Astrocyte of the hippocampus (primary cell): ENCODE results near the gene DSCAML1.

Experiments
- DNase-seq: peaks from one replicate; pipeline ENCODE4 v3.0.0; 2011; ENCODE audit warnings: low read depth, low spot score

The DSCAML1 gene

GRCh38 chr11:117613521-117613920 is 183.5 kb downstream of the DSCAML1 start:
- no peak for DNase-seq

DNA sequence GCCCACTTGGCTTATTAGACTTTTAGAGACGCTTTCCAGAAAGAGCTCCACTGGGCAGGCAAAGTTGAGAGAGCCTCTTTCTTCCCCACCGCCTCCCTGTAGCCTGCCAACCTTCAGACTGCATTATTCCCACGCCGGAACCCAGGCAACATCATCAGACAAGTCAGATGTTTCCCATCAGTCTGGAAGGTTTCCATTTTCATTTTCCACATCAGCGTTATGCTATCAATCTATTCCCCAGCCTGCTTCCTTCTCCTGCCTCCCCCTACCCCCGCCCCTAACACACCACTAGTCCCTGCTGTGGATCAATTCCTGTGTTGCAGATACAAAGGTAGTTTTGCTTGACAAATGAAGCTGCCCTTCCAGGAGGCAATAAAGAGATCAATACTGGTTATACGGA is 184.8 kb downstream of the DSCAML1 start:
- DNase-seq = no peak

- no peak for DNase-seq
These were observed 186.1 kb downstream of the DSCAML1 start for GRCh38 chr11:117610901-117611300.

- peak; percentile 22 for DNase-seq
These were observed 187.0 kb downstream of the DSCAML1 start for GRCh38 chr11:117610045-117610444.

- no peak for DNase-seq
These were observed 189.6 kb downstream of the DSCAML1 start for GRCh38 chr11:117607449-117607848.

GRCh38 chr11:117606790-117607189 is 190.2 kb downstream of the DSCAML1 start:
- no peak for DNase-seq

DNA sequence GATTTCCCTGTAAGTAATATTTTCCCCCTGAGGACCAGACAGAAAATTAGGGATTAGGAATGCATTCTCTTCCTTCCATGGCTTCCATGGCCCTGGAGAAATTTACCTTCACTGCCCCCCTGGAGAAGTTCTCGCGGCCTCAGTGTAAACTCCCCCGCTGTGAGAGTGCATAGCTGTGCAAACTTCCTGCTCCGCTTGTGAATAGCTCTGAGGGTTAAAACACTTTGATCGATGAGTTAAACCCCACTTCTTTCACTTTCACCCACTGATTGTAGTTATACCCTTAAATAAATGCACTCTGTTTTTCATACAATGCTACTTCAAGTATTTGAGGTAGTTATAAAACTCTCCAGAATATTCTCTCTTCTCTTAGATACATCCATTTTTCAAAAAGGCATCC is 190.8 kb downstream of the DSCAML1 start:
- no peak for DNase-seq

- no peak for DNase-seq
These were observed 191.7 kb downstream of the DSCAML1 start for GRCh38 chr11:117605331-117605730.

DNA sequence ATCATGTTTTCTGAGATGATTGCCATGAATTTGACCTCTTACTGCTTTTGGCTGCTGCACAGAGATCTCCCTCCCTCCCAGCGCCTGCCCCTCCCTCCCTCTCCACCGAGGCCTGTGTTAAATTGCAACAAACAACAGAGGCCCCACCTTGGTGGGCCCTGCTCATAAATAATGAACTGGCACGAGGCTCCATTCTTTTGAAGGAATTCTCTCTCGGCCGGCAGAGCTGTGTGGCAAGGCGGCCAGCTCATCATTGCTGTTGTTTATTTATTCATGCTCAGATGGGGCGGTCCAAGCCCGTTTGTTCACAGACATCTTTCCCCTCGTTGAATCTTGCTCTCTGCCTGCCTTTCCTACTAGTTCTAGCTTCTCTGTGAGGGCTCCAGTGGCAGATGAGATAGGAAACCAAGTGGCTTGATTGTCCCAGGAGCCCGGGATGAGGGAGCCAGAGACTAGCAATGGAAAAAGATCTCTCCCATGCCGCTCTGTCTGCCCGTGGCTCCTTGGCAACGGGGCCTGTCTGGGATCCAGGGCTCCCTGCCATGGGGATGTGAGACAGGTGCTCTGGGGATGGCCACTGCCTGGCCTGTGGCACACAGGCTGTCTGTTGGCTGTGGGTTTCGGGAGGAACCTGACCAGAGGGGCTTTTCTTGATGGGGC is 192.6 kb downstream of the DSCAML1 start:
- DNase-seq = peak; percentile 39

DNA sequence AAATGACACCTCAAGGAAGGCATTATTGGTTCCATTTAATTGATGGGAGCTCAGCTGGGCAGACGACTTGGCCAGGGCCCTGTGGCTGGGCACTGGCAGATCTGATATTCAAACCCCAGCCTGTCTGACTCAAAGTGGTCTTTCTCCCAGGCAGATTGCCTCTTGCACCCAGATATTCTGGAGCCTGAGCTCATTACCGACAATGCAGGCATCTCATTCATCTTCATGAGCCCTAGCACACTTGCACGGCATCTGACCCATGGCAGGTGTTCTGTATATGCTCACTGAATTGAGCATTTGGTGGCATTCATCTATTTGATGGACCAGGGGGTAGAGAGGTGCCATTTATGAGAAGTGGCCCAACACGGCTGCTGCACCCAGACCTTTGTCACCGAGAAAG is 193.1 kb downstream of the DSCAML1 start:
- no peak for DNase-seq

DNA sequence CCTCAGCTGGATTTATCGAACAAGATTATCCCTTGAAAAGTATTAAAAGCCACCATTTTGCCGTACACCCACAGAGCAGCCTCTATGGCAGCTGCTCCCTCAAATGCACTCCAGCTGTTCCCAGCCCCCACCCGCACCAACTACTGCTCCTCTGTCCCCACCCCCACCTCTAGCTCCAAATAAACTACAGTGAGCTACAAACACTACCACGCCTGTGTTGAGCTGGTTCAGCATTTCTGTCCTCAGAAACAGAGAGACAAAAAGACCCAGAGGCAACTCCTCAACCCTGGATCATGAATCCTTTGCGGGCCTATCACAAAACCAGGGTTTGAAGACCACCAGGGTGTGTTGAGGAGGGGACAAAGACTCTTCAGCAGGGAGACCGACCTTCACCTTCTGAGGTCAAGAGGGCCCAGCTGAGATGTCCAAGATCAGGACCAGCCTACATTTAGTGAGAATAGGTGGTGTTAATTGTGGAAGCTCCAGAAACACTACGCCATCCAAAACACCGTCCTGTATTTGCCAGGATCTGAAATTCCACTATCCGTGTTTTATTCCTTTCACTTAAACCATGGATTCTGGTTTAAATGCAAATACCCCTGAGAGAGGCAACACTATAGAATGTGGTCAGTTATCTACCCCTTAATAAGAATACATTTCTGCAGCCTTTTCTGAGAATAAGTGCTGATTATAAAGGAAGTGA is 195.9 kb downstream of the DSCAML1 start:
- no peak for DNase-seq

- DNase-seq = no peak
These were observed 196.7 kb downstream of the DSCAML1 start for GRCh38 chr11:117600234-117600783.

DNA sequence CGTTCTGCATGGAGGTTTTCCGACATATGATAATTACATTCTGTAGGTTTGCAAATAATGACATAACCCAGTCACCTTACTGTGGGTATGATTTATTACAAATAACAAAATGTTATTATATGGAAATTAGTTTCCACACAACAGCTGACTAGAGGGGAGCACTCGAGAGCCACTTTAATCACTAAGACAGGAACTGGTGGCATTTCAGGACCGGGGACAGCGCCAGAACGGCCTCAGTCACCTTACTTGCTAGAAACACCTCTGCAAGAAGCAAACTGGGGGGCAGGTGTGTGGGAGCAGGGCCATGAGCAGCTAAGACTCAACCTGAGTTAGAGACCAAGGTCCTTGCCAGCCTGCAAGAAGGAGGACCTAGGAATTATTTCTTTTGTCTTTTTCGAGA is 199.9 kb downstream of the DSCAML1 start:
- peak; percentile 69 for DNase-seq

- DNase-seq = no peak
These were observed 201.6 kb downstream of the DSCAML1 start for GRCh38 chr11:117595440-117595839.

DNA sequence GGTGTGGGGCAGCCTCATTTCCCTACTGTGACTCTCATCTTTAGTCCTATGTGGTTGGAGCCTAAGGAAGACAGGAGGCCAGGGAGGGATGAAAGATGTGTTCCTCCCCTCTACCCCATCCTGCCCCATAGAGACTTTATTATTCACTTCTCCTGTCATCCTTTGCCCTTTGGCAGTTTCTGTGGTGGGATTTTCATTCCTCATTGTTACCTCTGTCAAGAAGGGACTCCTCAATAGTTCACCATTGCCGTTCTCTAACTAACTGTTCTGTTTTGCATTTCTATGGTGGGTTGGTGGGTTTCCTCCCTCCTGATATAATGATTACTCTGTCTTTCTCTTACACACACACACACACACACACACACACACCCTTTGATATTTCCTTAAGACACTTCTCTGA is 202.3 kb downstream of the DSCAML1 start:
- no peak for DNase-seq

GRCh38 chr11:117593065-117593464 is 204.0 kb downstream of the DSCAML1 start:
- no peak for DNase-seq

DNA sequence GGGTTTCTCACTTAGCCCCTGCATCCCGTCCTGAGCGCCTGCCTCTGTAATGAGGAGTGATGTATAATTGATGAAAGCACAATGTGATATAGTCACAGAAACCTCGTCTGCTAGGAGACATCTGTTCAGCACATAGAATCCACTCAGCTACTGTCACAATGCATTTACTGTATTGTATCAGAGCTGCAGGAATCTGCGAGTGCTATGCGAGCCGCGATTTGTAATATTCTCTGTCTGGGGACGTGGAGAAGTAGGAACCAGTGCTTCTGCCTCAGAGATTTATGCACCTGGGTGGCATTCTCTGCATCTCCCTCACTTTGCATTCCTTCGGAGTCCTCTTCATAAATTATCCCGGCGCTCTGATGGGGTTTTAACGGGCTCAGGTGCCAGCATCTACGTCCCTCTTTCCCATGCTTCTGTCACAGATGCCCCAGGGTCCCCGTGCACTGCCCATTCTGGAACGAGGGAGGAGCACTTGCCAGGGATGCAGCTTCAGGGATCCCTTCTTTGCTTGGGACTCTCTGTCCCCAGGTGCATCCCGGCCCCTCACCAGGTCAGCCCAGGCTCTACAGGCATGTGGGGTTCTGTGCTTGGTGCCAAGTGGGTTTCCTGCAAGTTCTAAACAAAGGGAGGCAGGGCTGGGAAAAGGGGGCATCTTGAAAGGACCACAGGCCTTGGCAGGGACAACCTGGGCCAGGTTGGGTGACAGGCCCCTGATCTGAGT is 205.5 kb downstream of the DSCAML1 start:
- DNase-seq = no peak

DNA sequence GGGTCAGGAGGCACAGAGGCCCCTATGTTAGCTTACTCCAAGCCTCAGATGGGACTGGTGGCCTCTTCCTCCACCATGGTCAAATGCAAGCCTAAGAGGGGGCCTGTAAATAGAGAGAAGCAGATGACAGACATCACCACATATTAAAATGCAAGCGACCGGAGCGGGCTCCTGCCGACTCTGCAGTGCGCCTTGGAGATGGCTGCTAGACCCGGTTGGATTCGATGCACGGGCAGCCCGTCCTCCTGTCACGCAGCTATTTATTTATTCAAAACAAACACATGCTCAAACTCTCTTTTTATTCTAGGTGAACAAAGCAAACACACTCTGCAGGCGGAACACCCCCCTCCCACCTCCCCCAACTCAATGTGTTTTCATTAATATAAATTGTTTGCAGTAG is 208.0 kb downstream of the DSCAML1 start:
- DNase-seq = no peak

DNA sequence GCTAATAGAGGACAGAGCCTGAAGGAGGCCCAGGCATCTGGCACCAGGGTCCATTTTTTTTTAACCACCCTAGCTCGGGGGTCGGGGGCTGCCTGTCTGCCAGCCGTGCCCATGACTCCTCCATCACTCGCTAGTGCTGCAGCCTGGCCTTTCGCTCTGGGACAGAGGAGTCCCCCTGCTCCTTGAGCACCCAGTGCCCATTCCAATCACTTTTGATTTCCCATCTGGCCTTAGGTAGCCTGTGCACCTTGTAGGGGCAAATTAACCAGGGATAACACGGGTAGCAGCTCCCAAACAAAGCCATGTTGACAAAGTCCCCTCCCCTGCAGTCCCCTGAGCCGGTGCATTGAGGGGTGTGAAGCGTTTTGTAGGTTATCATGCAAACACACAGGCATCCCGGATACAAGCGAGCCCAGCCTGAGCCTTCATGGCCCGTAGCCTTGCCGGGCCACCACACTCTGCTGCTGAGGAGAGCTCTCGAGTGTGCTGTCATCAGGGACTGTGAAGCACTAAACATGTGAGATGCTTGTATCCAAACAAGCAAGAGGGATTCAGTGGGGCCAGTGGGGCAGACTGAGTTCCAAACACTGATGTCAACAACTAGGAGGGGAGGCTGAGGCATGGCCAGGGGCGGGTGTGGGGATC is 208.7 kb downstream of the DSCAML1 start:
- DNase-seq = no peak

GRCh38 chr11:117587416-117587815 is 209.6 kb downstream of the DSCAML1 start:
- DNase-seq = no peak

DNA sequence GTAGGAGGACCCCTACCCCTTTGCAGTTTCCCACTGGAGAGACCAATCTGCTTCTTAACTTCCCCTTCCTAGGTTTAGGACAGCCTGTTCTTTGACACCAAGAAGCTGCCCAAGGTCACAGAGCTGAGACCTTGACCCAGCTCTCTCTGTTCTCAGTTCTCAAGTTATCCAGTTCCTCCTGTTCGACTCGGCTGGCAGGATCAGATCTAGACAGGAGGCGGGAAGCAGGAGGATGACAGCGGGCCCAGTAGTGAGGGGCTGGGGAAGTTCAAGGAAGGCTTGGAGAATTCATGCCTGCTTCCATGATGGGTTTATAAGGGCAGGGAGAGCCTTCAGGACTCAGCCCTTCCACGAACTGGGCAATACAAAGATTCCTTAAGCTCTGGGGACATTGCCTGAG is 210.6 kb downstream of the DSCAML1 start:
- DNase-seq = no peak

- no peak for DNase-seq
These were observed 211.4 kb downstream of the DSCAML1 start for GRCh38 chr11:117585631-117586030.
